Measurements from ENCODE around the gene LDAH.
"Not testable (repeated sequence)": the region's sequence is repeated elsewhere in the genome, so short reads cannot be mapped to it uniquely, and the experiment has no call there.

The LDAH gene

GRCh38 chr2:20716164-20716563, 106.7 kb downstream of the LDAH start:
- not testable (repeated sequence) for DNase-seq

- DNase-seq = not testable (repeated sequence)
Measured at GRCh38 chr2:20714412-20714811, 108.5 kb downstream of the LDAH start.

GRCh38 chr2:20713585-20713984, 109.3 kb downstream of the LDAH start:
- DNase-seq = not testable (repeated sequence)

GRCh38 chr2:20711641-20712040, 111.3 kb downstream of the LDAH start:
- DNase-seq = not testable (repeated sequence)

GRCh38 chr2:20707601-20708000, 115.3 kb downstream of the LDAH start:
- no peak for DNase-seq

- DNase-seq = no peak
Measured at GRCh38 chr2:20706786-20707185, 116.1 kb downstream of the LDAH start.

GRCh38 chr2:20706217-20706616, 116.7 kb downstream of the LDAH start:
- no peak for DNase-seq

GRCh38 chr2:20704886-20705285, 118.0 kb downstream of the LDAH start:
- no peak for DNase-seq

- DNase-seq = no peak
Measured at GRCh38 chr2:20702563-20702962, 120.3 kb downstream of the LDAH start.

GRCh38 chr2:20698916-20699613, 123.8 kb downstream of the LDAH start:
- DNase-seq = no peak

- DNase-seq = no peak
Measured at GRCh38 chr2:20697322-20697934, 125.5 kb downstream of the LDAH start.

- no peak for DNase-seq
Measured at GRCh38 chr2:20696366-20696765, 126.5 kb downstream of the LDAH start.

GRCh38 chr2:20693317-20693716, 129.6 kb downstream of the LDAH start:
- DNase-seq = no peak

- DNase-seq = no peak
Measured at GRCh38 chr2:20692081-20692480, 130.8 kb downstream of the LDAH start.

GRCh38 chr2:20691076-20691734, 131.7 kb downstream of the LDAH start:
- no peak for DNase-seq

GRCh38 chr2:20689428-20690264, 133.3 kb downstream of the LDAH start:
- DNase-seq = no peak

GRCh38 chr2:20687260-20687832, 135.6 kb downstream of the LDAH start:
- DNase-seq = no peak

- DNase-seq = no peak
Measured at GRCh38 chr2:20684581-20685063, 138.3 kb downstream of the LDAH start.

- no peak for DNase-seq
Measured at GRCh38 chr2:20682167-20682920, 140.6 kb downstream of the LDAH start.

- no peak for DNase-seq
Measured at GRCh38 chr2:20680744-20681375, 142.0 kb downstream of the LDAH start.

GRCh38 chr2:20678780-20679179, 144.1 kb downstream of the LDAH start:
- DNase-seq = no peak

- no peak for DNase-seq
Measured at GRCh38 chr2:20678086-20678395, 144.9 kb downstream of the LDAH start.
